HepG2 (cell line): ENCODE data around the gene SAMD9L.

Experiments
- ARNTL ChIP-seq: sonication (generic); formaldehyde crosslinking; IDR thresholded peaks from 2 replicates; pipeline ENCODE4 v1.4.0; 2020; ENCODE audit warnings: mild to moderate bottlenecking, missing genetic modification reagents
- FOXA1 ChIP-seq, 2 experiments: fragments of 450-650 bp in 1 of 2; sonication (generic) in 1 of 2; formaldehyde crosslinking in 1 of 2; IDR thresholded peaks; 2 replicates each; pipeline versions ENCODE4 v1.4.0 to v1.6.1; 2016 to 2020; ENCODE audit warnings: missing genetic modification reagents in 1 of 2
- HOXA7 ChIP-seq: sonication (generic); formaldehyde crosslinking; IDR thresholded peaks from 2 replicates; pipeline ENCODE4 v1.8.1; 2022; ENCODE audit warnings: mild to moderate bottlenecking, missing genetic modification reagents, moderate library complexity
- MAFK ChIP-seq, 2 experiments: IDR thresholded peaks in 1 of 2; conservative IDR thresholded peaks in 1 of 2; 2 replicates each; pipeline ENCODE4 v1.6.1; 2011; ENCODE audit warnings: improper control_type of control experiment in 2 of 2, low read length in 2 of 2
- NR3C1 ChIP-seq: sonication (generic); formaldehyde crosslinking; IDR thresholded peaks from 2 replicates; pipeline ENCODE4 v1.4.0; 2020; ENCODE audit warnings: missing genetic modification reagents
- POLR2A ChIP-seq, 2 experiments: IDR thresholded peaks; 2 replicates each; pipeline ENCODE4 v1.6.1; 2011; ENCODE audit warnings: low read depth in 2 of 2, low read length in 2 of 2, mild to moderate bottlenecking in 1 of 2, moderate library complexity in 1 of 2; ENCODE audit not compliant: insufficient read depth in 1 of 2
- POLR2AphosphoS5 ChIP-seq: IDR thresholded peaks from 2 replicates; pipeline ENCODE4 v1.6.1; 2012; ENCODE audit warnings: low read depth, low read length
- ZFP82 ChIP-seq: sonication (generic); formaldehyde crosslinking; IDR thresholded peaks from 2 replicates; pipeline ENCODE4 v1.5.1; 2020; ENCODE audit warnings: mild to moderate bottlenecking, missing genetic modification reagents, borderline replicate concordance
- ZNF280B ChIP-seq: sonication (generic); formaldehyde crosslinking; IDR thresholded peaks from 2 replicates; pipeline ENCODE4 v1.5.0; 2020; ENCODE audit warnings: missing genetic modification reagents, mild to moderate bottlenecking, borderline replicate concordance
- TF ChIP-seq, protein P1 (sequence below): sonication (generic); formaldehyde crosslinking; IDR thresholded peaks from 2 replicates; pipeline ENCODE4 v1.5.0; 2020; ENCODE audit warnings: mild to moderate bottlenecking, missing genetic modification reagents, moderate library complexity
- TF ChIP-seq, protein P2 (sequence below): IDR thresholded peaks from 2 replicates; pipeline ENCODE4 v1.6.1; 2016

DNA sequence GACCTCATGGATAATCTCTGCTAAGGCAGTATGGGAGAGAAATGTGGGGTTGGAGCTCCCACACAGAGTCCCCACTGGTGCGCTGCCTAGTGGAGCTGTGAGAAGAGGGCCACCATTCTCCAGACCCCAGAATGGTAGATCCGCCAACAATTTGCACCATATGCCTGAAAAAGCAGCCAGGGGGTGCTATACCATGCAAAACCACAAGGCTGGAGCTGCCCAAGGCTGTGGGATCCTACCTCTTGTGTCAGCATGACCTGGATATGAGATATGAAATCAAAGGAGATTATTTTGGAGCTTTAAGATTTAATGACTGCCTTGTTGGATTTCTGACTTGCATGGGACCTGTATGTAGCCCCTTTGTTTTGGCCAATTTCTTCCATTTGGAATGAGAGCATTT lies 27.0 kb upstream of the SAMD9L start:
- TF ChIP-seq FOXA1 (IDR thresholded peaks at IDR 0.05) (no peak), FOXA1 (CRISPR knock-in tag; IDR thresholded peaks at IDR 0.05) (no peak), ZFP82 (CRISPR knock-in tag) (no peak), NR3C1 (CRISPR knock-in tag) (no peak), POLR2AphosphoS5 (no peak), HOXA7 (CRISPR knock-in tag) (no peak), ZNF280B (CRISPR knock-in tag) (no peak), POLR2A (IDR thresholded peaks at IDR 0.05; ENCODE audit: insufficient read depth in 1 of 2, low read depth in 2 of 2, low read length in 2 of 2) (no peak), MAFK (conservative IDR thresholded peaks at IDR 0.05 in 1 of 2, IDR thresholded peaks at IDR 0.05 in 1 of 2; ENCODE audit: low read length in 2 of 2) (no peak), ARNTL (no peak)
- TF ChIP-seq, protein P1, sequence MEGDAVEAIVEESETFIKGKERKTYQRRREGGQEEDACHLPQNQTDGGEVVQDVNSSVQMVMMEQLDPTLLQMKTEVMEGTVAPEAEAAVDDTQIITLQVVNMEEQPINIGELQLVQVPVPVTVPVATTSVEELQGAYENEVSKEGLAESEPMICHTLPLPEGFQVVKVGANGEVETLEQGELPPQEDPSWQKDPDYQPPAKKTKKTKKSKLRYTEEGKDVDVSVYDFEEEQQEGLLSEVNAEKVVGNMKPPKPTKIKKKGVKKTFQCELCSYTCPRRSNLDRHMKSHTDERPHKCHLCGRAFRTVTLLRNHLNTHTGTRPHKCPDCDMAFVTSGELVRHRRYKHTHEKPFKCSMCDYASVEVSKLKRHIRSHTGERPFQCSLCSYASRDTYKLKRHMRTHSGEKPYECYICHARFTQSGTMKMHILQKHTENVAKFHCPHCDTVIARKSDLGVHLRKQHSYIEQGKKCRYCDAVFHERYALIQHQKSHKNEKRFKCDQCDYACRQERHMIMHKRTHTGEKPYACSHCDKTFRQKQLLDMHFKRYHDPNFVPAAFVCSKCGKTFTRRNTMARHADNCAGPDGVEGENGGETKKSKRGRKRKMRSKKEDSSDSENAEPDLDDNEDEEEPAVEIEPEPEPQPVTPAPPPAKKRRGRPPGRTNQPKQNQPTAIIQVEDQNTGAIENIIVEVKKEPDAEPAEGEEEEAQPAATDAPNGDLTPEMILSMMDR (CRISPR knock-in tag) = no peak
- TF ChIP-seq, protein P2, sequence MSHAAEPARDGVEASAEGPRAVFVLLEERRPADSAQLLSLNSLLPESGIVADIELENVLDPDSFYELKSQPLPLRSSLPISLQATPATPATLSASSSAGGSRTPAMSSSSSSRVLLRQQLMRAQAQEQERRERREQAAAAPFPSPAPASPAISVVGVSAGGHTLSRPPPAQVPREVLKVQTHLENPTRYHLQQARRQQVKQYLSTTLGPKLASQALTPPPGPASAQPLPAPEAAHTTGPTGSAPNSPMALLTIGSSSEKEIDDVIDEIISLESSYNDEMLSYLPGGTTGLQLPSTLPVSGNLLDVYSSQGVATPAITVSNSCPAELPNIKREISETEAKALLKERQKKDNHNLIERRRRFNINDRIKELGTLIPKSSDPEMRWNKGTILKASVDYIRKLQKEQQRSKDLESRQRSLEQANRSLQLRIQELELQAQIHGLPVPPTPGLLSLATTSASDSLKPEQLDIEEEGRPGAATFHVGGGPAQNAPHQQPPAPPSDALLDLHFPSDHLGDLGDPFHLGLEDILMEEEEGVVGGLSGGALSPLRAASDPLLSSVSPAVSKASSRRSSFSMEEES (CRISPR knock-in tag) = no peak
